ENCODE data around the gene CXCL5. TPM values are rescaled to one million over a fixed set of nuclear protein-coding genes. Genes with fewer than 3 reads are reported as not detected.

Gene CXCL5
- total RNA-seq: 2.9 and 3.4 TPM in 2 replicates

GRCh38 chr4:73998040-73999011, at the start of gene CXCL5:
Gene CXCL5 (minus strand): TSS chr4:73998677. CDS start chr4:73998581, 96 bp downstream.

GRCh38 chr4:74038425-74039314, 40.2 kb upstream of the CXCL5 start, which contains the start of gene CXCL3:
Gene CXCL3 (minus strand): TSS chr4:74038689. CDS start chr4:74038611, 78 bp downstream.

GRCh38 chr4:73988061-73988460, 10.4 kb downstream of the CXCL5 start, which contains the start of gene PPBP:
Gene PPBP (minus strand): TSS chr4:73988190. CDS start chr4:73988103, 87 bp downstream.

Other genes starting within 250 kb of the CXCL5 start
- gene CXCL6, start 162.0 kb downstream of the CXCL5 start, total RNA-seq: 68.1 and 87.1 TPM in 2 replicates
- gene PF4V1, start 145.4 kb downstream of the CXCL5 start, total RNA-seq: 2.6 TPM in 1 of 2 replicates, not detected in the other
- gene CXCL1, start 129.3 kb downstream of the CXCL5 start, total RNA-seq: 54.5 and 69.2 TPM in 2 replicates
- gene PF4, start 16.6 kb downstream of the CXCL5 start, total RNA-seq: 0.81 and 7.2 TPM in 2 replicates
- not detected in 2 replicates for gene PPBP, start 10.5 kb downstream of the CXCL5 start, total RNA-seq
- gene CXCL3, start 40.0 kb upstream of the CXCL5 start, total RNA-seq: 3.2 and 5.4 TPM in 2 replicates
- gene CXCL2, start 100.5 kb upstream of the CXCL5 start, total RNA-seq: 24.0 and 24.7 TPM in 2 replicates
- 2.4 and 5.7 TPM in 2 replicates for gene MTHFD2L, start 159.4 kb upstream of the CXCL5 start, total RNA-seq

Measured in cardiac ventricle fibroblast (primary cell).